GM18951 (cell line): ENCODE measurements around the gene SIGLEC1.

Experiments
- POLR2A ChIP-seq: IDR thresholded peaks from 4 replicates; pipeline ENCODE4 v1.6.1; 2011; ENCODE audit warnings: mild to moderate bottlenecking; ENCODE audit not compliant: insufficient read length, insufficient read depth; ENCODE audit errors: extremely low read depth
- in situ Hi-C: fragments of 300-500 bp; cut with MboI; formaldehyde crosslinking; loops from one replicate; pipeline ENCODE4 v1.12.0; 2022; ENCODE audit warnings: low sequenced_read_pairs, mixed read lengths, inconsistent platforms; ENCODE audit not compliant: unreplicated experiment

SIGLEC1 gene

DNA sequence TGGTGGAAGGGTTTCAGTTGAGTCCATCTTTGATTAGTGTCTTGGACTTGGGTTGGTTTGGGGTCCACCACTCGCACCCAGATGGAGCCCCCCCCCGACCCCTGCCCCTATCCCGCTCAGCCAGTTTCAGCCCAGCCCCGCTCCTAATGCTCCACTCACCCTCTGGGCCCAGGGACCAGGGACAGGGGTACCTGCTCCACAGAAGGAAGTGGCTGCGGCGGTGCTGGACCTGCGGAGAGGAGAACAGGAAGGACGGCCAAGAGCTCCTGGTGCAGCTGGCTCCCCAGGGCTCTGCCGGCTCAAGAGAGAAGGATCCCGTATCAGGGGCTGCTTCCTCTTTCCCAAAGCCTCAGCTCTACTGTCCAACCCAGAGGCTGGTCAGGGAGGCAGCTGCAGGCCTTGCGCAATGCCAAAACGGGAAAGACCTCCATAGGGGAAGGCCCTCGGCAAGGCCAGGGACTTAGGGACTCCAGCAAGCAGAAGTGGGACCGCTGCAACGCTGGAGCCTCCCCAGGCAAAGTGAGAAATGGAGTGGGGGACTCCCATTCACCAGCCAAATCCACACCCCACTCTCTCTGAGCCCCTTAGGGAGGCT lies at the start of gene SIGLEC1:
TSS of gene SIGLEC1 (minus strand) at position 322 of the 595 bp plus-strand sequence. CDS start 5,472 bp downstream, outside the sequence.
- no peak for TF ChIP-seq POLR2A
- in situ Hi-C loops: no loop called here

DNA sequence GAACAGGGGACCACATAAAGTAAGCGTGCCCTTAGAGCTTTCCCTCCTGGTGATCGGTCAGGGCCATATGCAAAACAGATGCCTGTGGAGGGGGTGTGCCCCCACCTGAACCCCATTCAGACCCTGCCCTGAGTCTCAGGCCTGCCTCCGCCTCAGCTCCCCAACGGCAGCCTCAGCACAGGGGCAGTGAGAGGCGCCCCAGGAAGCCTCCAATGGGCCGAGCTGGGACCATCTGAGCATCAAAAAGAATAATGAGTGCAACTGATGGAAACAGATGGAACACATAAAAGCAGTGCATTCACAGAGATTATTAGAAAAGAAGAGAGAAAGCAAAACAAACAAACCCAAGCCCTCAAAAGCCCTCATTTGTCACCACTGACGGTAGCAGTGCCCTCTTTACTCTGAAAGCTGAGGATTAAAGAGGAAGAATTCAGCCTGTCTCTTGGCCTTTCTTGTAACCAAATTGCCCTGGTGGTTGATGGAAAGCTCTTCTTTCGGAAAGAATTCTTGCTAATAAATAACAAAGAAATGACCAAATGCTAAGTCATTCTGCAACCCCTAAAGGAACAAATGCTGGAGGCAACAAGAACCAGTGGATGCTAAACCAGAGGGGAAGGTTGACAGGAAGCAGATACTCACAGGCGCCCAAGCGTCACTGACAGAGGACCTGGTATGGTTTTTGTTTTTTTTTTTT lies 48.4 kb upstream of the SIGLEC1 start:
- in situ Hi-C loops: no loop called here
- TF ChIP-seq POLR2A: no peak

DNA sequence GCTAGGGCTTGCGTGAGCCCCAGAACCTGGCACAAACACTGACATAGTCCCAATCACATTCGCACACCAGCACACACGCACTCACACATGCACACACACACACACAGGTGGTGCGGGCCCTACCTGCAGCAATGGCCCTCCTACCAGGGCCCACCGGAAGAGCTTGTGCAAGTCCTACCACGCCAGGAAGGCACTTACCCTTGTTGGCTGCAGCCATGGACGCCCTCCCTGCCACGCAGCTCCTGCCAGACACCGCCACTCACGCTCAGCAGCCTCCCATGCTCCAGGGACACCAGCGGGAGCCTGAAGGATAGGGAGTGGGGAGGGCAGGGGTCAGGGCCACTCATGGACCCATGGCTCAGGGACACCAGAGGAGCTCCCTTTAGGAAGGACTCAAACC lies 47.5 kb upstream of the SIGLEC1 start:
- no peak for TF ChIP-seq POLR2A
- in situ Hi-C loops: no loop called here

- TF ChIP-seq POLR2A: no peak
- in situ Hi-C loops: no loop called here
These were observed 47.0 kb upstream of the SIGLEC1 start for GRCh38 chr20:3759316-3759823.

GRCh38 chr20:3758566-3758965 lies 46.2 kb upstream of the SIGLEC1 start:
- no peak for TF ChIP-seq POLR2A
- in situ Hi-C loops: no loop called here

GRCh38 chr20:3757268-3757667 lies 44.9 kb upstream of the SIGLEC1 start:
- TF ChIP-seq POLR2A: no peak
- in situ Hi-C loops: no loop called here

DNA sequence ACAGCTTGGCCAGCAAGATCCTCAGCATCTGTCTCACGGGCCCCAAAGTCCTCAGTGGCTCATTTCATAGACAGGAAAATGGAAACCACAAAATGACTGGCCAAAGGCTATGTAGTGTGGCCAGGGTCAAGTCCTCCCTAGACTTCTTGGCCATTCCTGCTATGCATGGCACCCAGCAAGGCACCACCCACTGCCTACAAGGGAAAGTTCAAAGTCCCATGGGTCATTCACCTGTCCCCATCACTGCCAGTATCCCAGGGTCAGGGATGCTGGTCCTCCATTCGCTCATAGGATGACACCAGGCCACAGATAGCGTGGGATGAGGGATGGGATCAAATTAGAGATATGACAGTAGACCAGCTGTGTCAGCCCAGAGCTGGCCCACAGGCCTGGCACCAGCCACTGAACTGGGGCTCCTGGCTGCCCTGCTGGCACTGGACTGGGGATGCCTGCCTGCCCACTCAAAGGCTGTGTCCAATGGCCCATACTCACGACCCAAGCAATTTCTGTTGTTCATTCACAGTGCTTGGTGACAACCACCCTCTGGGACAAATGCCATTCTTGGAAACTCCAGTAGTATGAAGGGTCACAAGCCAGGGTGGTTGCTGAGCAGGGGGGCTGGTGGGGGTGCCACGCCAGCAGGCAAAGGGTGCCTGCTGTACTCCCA lies 43.5 kb upstream of the SIGLEC1 start:
- in situ Hi-C loops: no loop called here
- no peak for TF ChIP-seq POLR2A

GRCh38 chr20:3755269-3755668 lies 42.9 kb upstream of the SIGLEC1 start:
- in situ Hi-C loops: no loop called here
- no peak for TF ChIP-seq POLR2A

DNA sequence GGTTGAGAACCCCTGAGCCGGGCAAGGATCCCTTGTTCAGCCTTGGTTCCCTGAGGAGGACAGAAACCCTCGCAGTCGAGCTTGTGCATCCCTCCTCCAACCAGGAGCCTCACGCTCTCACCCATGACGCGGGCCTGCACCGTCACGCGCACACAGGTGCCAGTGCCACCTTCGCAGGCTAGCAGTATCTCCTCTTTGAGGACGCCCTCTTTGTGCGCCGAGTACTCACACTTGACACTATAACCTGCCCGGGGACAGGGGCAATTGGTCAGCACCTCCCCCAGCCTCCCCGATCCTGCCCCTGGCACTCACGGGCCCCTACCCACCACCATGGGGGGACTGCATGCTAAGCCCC lies 41.9 kb upstream of the SIGLEC1 start:
- in situ Hi-C loops: no loop called here
- TF ChIP-seq POLR2A: no peak

DNA sequence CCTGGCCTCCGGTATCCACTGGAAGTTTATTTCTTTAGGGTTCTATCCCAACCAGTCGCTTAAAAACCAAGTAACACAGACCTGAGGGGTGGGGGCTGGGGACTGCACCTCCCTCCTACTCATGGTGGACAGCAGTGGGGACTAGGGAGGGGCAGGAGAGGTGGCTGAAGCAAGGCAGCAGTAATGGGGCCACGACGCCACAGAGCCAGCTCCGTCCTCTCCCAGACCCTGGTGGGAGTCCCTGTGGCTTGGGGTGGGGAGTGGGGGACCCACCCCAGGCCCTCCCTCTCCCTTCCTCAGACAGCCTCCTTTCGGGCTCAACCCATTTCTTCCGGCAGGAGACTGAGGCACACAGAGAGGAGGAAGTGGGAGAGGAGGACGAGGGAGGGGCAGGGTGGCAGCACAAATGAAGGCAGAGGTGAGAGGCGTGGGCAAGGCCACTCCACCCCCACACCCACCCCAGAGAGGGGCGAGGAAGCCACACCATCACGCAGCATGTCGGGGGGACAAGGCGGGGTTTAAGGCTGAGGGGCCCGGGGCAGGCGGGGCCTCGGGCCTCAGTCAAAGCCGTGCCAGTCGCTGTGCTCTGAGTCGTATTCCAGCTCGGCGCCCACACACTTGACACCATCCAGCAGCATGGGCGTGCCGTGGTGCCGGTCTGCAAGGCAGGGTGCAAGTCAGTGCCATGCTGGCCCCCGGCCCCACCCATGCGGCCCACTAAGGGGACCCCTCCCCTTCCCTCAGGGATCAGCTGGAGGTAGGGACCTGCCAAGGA lies 41.3 kb upstream of the SIGLEC1 start:
- TF ChIP-seq POLR2A: no peak
- in situ Hi-C loops: no loop called here

DNA sequence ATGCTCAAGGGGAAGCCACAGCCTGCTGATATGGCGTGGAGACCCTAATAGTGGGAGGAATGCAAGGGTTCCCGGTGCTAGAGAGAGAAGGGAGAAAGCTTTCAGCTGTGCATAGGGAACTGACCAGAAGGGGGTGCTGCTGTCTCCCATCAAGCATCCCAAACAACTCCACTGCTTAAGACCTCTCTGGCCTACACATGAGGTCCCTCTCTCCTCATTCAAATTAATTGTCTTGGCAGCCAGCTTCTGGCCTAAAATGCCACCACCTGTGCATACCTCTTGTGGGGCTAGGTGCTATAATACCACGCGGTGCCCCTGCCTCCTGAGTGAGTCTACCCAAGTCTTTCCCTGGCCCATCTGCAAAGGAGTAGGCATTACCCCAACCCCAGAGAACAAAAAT lies 40.7 kb upstream of the SIGLEC1 start:
- in situ Hi-C loops: no loop called here

DNA sequence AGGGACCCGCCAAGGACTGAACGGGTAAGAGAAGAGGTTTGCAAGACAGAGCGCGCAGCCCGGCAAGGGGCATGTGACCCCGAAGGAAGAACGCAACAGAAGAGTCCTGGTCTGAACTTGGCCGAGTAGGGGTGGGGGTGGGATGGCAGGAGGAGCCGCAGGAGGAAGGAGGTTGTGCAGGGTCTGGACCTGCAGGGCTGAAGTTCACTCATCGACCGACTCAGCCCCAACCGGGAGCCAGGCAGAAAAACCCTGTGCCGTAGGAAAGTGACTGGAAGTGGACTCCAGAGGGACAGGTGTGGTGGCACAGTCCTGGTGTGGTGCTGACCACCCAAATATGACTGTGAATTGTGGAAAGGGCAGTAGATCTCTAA lies 40.0 kb upstream of the SIGLEC1 start:
- no peak for TF ChIP-seq POLR2A
- in situ Hi-C loops: no loop called here

More for the DNA sequence above, 40.7 kb upstream of the SIGLEC1 start:
- TF ChIP-seq POLR2A: no peak
